ENCODE data around the gene TNIP3. TPM values are rescaled to one million over a fixed set of nuclear protein-coding genes. Genes with fewer than 3 reads are reported as not detected.

Gene TNIP3
- total RNA-seq, 2 experiments from 2014 or later = 1.0 TPM; not detected in 1

DNA sequence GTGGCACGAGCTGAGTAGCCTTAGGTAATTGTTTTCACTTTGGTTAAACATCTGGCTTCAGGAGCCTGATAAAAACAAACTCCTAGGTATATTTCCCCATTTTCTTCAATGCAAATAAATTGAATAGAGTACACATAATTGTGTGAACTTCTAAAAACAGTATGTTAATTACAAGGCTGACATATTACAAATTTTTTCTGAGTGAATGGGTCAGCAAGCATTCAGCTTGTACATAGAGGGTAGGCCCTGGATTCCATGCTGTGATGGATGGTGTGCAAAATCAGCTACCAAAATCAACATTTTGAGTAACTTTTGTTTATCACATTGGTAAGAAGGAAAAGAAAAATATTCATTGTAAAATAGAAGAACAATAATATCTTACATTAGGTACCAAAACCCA, 12.2 kb downstream of the TNIP3 start:
- intact Hi-C loops (cut with micrococcal nuclease; ENCODE audit: unreplicated experiment) = no loop called here
- ChIA-PET POLR2A (interaction anchor here (1.7 kb wide), 1 partner anchor 15 kb away, joined by 6 read pairs; no protein-coding TSS in a partner anchor), CTCF (ENCODE audit: unreplicated experiment) (no interaction called here)
- H4K20me1 ChIP-seq (ENCODE audit: insufficient read depth, low read length) = no peaks in the 10 kb centered on the region
- no peak for TF ChIP-seq EZH2phosphoT487 (IDR thresholded peaks at IDR 0.05; ENCODE audit: borderline replicate concordance, low read depth, low read length)
- TF ChIP-seq, protein P1, sequence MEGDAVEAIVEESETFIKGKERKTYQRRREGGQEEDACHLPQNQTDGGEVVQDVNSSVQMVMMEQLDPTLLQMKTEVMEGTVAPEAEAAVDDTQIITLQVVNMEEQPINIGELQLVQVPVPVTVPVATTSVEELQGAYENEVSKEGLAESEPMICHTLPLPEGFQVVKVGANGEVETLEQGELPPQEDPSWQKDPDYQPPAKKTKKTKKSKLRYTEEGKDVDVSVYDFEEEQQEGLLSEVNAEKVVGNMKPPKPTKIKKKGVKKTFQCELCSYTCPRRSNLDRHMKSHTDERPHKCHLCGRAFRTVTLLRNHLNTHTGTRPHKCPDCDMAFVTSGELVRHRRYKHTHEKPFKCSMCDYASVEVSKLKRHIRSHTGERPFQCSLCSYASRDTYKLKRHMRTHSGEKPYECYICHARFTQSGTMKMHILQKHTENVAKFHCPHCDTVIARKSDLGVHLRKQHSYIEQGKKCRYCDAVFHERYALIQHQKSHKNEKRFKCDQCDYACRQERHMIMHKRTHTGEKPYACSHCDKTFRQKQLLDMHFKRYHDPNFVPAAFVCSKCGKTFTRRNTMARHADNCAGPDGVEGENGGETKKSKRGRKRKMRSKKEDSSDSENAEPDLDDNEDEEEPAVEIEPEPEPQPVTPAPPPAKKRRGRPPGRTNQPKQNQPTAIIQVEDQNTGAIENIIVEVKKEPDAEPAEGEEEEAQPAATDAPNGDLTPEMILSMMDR (conservative IDR thresholded peaks at IDR 0.05; ENCODE audit: low read length) = no peak
- DNase-seq (ENCODE audit: low spot score) = no peak
- no peaks in the 10 kb centered on the region for H3K4me1 ChIP-seq (ENCODE audit: insufficient read depth, low read length, poor library complexity, severe bottlenecking)
- BruUV-seq (replicated peaks) = no TSS peak
- H3K79me2 ChIP-seq (ENCODE audit: insufficient read depth, low read depth, low read length) = no peaks in the 10 kb centered on the region
- H2AFZ ChIP-seq (ENCODE audit: low read length) = no peak overlapping the region
- H3K9me2 ChIP-seq (ENCODE audit: insufficient read depth, low read length) = no peaks in the 10 kb centered on the region
- no peak overlapping the region for H3K27ac ChIP-seq (ENCODE audit: low read depth, low read length, poor library complexity, severe bottlenecking)
- H3K36me3 ChIP-seq (ENCODE audit: insufficient read depth, low read length) = no peaks in the 10 kb centered on the region
- no peaks in the 10 kb centered on the region for H3K9me3 ChIP-seq (ENCODE audit: low read length)
- H3K4me3 ChIP-seq (ENCODE audit: low read depth, low read length, poor library complexity, severe bottlenecking) = no peak overlapping the region
- H3K4me2 ChIP-seq (ENCODE audit: low read length) = no peak overlapping the region

DNA sequence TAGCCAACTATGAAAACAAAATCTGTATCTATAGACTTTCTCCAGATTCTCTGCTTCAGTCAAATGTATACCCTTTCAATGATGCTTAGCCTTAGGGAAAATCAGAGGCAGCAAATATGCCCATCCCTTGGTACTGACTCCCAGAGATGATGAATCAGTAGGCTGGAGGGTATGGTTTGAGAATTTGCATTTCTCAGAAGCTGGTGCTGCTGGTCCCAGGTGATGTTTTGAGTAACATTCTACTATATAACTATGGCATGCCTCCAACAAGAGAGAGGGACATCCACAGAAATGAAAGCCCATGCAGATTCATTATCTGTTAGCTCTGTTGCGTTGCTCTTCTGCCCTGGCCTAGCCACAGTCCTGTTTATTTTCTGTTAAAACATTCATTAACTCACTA, 13.6 kb downstream of the TNIP3 start:
- H3K4me3 ChIP-seq (ENCODE audit: low read depth, low read length, poor library complexity, severe bottlenecking) = no peak overlapping the region
- TF ChIP-seq, protein P1 (conservative IDR thresholded peaks at IDR 0.05; ENCODE audit: low read length) = no peak
- no peak for TF ChIP-seq EZH2phosphoT487 (IDR thresholded peaks at IDR 0.05; ENCODE audit: borderline replicate concordance, low read depth, low read length)
- H3K4me1 ChIP-seq (ENCODE audit: insufficient read depth, low read length, poor library complexity, severe bottlenecking) = no peaks in the 10 kb centered on the region
- no peak overlapping the region for H3K4me2 ChIP-seq (ENCODE audit: low read length)
- no peaks in the 10 kb centered on the region for H3K79me2 ChIP-seq (ENCODE audit: insufficient read depth, low read depth, low read length)
- no peaks in the 10 kb centered on the region for H4K20me1 ChIP-seq (ENCODE audit: insufficient read depth, low read length)
- DNase-seq (ENCODE audit: low spot score) = no peak
- H2AFZ ChIP-seq (ENCODE audit: low read length) = no peak overlapping the region
- no TSS peak for BruUV-seq (replicated peaks)
- H3K9me3 ChIP-seq (ENCODE audit: low read length) = no peaks in the 10 kb centered on the region
- H3K27ac ChIP-seq (ENCODE audit: low read depth, low read length, poor library complexity, severe bottlenecking) = no peak overlapping the region
- CTCF ChIA-PET (ENCODE audit: unreplicated experiment) = no interaction called here
- intact Hi-C loops (cut with micrococcal nuclease; ENCODE audit: unreplicated experiment) = no loop called here
- POLR2A ChIA-PET = no interaction called here
- no peaks in the 10 kb centered on the region for H3K36me3 ChIP-seq (ENCODE audit: insufficient read depth, low read length)
- no peaks in the 10 kb centered on the region for H3K9me2 ChIP-seq (ENCODE audit: insufficient read depth, low read length)

DNA sequence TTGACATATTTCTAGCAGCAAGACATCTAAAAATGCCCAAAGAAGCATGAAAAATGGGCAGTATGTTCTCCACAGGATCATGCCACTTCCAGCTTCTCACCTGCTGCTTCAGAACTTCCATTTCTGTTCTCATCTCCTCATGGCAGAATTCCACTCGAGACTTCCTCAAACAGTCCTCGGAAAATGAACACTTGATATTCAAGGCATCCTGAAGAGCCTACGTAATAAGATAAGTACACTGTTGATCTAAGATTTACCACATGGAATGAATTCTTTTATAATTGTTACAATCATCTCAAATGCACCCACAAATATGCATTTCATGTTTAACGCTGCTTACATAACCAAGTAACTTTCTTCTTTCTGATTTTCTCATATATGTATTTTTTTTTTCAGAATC, 14.1 kb downstream of the TNIP3 start:
- no peak overlapping the region for H2AFZ ChIP-seq (ENCODE audit: low read length)
- no peak overlapping the region for H3K4me2 ChIP-seq (ENCODE audit: low read length)
- ChIA-PET CTCF (ENCODE audit: unreplicated experiment) (no interaction called here), POLR2A (no interaction called here)
- intact Hi-C loops (cut with micrococcal nuclease; ENCODE audit: unreplicated experiment) = no loop called here
- H3K9me2 ChIP-seq (ENCODE audit: insufficient read depth, low read length) = no peaks in the 10 kb centered on the region
- H3K27ac ChIP-seq (ENCODE audit: low read depth, low read length, poor library complexity, severe bottlenecking) = no peak overlapping the region
- H3K36me3 ChIP-seq (ENCODE audit: insufficient read depth, low read length) = no peaks in the 10 kb centered on the region
- no TSS peak for BruUV-seq (replicated peaks)
- no peaks in the 10 kb centered on the region for H3K79me2 ChIP-seq (ENCODE audit: insufficient read depth, low read depth, low read length)
- no peaks in the 10 kb centered on the region for H3K4me1 ChIP-seq (ENCODE audit: insufficient read depth, low read length, poor library complexity, severe bottlenecking)
- no peak overlapping the region for H3K4me3 ChIP-seq (ENCODE audit: low read depth, low read length, poor library complexity, severe bottlenecking)
- H4K20me1 ChIP-seq (ENCODE audit: insufficient read depth, low read length) = no peaks in the 10 kb centered on the region
- DNase-seq (ENCODE audit: low spot score) = no peak
- TF ChIP-seq, protein P1 (conservative IDR thresholded peaks at IDR 0.05; ENCODE audit: low read length) = no peak
- TF ChIP-seq EZH2phosphoT487 (IDR thresholded peaks at IDR 0.05; ENCODE audit: borderline replicate concordance, low read depth, low read length) = no peak
- H3K9me3 ChIP-seq (ENCODE audit: low read length) = no peaks in the 10 kb centered on the region

Measured in OCI-LY7 (cell line).